DMS153 treated with DMSO at 0.1 percent for 48 hours (cell line): ENCODE measurements around the gene JMJD6.
"Not testable (repeated sequence)": the region's sequence is repeated elsewhere in the genome, so short reads cannot be mapped to it uniquely, and the experiment has no call there.

Experiments
- DNase-seq: peaks from one replicate; lab custom pipeline; 2025; ENCODE audit not compliant: unreplicated experiment; lab: John Stamatoyannopoulos, UW

JMJD6 gene

DNA sequence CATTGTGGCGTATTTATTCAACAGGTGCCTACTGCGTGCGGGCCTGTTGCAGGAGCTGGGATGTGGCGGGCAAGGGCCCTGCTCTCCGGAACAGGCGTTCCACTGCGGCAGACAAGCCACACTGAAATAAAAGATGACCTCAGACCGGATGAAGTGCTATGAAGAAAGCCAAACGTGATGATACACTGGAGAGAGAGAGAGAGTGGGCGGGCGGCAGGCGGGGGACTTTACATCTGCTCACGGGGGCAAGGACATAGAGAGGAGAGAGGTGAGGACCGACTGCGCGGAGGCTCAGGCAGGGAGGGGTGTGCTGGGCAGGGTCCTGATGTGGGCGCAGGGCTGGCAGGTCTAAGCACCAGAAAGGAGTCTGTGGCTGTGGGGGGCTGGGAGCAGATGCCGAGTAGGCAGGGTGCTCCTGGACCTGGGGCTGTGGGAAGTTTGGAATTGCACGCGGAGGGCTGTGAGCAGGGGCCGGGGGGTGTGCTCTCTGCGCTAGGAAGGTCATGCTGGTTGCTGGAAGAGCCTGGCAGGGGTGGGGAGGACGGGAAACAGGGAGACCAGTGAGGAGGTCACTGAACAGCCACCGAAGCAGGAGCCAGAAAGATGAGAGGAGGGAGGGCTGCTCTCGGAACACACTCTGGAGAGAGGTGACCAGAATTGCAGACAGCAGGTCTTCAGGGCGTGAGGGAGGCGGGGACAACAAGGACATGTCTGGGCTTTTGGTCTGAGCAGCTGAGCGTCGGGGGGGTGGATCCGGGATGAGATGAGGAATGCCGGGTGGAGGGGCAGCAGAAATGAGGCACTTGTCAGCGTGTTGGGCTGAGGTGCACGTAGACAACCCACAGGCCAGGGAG lies 25.6 kb downstream of the JMJD6 start:
- DNase-seq: peak; percentile 71

DNA sequence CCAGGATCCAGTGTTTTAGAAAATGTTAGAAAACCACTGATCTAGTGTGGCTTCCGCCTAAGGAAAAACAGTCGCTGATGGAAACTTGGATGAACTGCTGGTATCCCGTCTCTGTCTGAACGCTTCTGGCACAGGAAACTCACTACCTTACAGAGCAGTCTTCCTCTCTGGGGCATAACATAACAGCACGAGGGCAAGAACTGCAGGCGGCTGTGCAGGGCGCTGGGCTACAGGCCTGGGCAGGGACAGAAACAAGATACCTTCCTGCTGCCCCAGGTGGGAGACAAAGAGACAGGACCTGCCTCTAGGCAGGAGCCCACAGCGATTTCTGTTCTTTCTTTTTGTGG lies 26.2 kb downstream of the JMJD6 start:
- peak; percentile 71 for DNase-seq

DNA sequence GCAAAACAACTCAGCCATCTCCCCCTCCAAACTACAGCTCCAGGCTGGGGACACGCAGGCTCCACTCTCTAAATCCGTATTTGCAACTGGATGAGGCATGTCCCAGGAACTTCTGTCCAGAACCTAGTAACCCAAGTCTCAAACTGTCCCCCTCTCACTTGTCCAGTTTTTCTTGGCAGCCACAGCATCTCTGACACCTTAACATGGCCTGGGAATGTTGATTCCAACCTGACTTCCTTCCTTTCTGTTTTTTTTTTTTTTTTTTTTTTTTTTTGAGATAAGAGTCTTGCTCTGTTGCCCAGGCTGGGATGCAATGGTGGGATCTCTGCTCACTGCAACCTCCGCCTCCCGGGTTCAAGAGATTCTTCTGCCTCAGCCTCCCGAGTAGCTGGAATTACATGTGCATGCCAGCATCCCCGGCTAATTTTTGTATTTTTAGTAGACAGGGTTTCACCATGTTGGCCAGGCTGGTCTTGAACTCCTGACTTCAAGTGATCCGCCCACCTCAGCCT lies 27.9 kb downstream of the JMJD6 start:
- not testable (repeated sequence) for DNase-seq

DNA sequence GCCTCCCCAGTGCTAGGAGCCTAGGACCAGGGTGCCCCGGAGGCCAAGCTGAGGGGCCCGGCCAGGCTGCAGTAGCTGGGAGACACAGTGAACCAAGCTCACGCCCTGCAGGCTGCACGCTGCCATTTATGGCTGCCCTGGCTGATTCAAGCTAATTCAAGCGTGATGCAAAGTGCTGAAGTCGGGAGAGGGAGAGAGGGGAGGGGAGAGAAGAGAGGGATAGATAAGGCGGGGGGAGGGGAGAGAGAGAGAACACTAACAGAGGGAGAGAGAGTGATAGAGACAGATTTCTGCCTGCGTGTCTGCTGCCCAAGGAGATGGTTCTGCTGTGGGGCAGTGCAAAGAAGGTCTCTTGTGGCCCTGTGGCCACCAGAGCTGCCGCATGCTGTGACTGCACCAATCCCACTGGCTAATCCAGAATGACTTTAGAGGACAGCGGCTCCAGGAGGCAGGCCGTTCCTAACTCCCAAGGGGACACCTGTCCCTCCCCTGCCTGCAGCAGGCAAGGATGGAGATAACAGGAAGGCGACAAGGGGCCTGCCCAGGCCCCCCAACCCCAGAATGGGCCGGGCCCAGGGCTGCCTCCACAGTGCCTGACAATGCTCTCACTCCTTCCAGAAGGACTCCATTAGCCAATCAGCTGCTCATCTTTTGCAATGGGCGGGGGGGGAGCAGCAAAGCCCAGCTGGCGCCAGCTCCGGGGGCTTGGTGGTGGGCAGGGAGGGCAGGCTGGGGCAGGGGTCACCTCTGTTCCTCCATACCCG lies 28.5 kb downstream of the JMJD6 start:
- no peak for DNase-seq

DNA sequence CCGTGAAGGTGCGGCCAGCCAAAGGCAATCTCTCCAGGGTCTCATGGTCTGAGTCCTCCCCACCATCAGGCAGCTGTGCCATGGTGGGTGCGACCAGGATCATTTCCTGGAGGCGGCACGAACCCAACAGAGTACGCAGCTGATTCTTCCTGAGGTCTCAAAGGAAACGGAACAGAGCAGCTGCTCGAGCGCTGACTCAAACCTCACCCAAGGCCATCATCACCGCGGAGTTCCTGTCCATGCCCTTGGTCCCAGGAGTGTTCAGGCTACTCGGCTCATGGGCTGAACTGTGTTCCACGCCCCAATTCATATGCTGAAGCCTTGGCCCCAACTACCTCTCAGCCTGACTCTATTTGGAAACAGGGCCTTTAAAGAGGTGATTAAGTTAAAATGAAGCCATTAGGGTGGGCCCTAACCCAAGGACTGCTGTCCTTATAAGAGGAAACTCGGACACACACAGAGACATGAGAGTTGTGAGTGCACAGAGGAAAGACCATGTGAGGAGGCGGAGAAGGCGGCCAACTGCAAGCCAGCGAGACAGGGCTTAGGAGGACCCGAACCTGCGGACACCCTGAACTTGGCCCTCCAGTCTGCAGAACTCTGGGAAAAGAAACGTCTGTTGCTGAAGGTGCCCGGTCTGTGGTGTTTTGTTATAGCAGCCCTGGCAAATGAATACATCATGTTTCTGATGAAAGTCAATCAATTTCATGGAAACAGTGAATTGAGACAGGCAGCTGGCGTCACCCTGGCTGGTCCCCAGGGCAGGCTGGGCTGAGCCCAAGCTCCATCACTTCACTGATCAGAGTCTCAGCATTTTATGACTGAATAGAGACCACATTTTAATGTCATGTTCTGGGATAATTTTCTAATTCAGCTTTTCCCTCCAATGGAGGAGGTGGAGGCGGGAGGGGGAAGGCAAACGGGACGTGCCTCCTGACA lies 29.4 kb downstream of the JMJD6 start:
- no peak for DNase-seq

DNA sequence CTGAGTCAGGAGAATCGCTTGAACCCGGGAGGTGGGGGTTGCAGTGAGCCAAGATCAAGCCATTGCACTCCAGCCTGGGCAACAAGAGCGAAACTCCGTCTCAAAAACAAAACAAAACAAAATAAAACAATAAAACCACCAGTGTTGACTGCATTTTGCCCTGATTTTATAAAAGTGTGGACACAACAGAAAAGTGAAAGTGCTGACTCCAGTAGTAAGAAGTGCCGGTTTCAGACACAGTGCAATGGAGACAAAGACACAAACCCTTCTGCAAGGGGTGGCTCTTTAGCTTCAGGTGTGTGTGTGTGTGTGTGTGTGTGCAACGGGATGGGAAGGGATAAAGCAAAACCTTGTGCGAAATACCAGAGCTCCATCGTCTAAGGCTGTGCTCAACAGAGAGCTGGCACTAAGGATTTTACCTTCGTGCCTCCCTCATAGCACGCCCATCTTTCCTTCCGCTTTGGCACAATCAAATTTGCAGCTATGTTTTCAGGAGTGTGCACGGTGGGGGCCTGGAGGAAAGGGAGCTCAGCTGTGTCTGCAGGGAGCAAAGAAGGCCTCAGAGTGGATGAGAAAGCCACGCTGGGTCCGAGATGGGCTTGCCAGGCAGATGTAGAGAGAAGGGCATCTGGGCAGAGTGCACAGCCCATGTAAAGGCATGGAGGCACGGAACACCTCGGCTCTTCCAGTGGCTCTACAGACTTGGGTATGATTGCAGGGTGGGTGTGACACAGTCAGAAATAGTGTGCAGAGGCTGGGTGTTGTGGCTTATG lies 31.2 kb downstream of the JMJD6 start:
- DNase-seq: no peak

DNA sequence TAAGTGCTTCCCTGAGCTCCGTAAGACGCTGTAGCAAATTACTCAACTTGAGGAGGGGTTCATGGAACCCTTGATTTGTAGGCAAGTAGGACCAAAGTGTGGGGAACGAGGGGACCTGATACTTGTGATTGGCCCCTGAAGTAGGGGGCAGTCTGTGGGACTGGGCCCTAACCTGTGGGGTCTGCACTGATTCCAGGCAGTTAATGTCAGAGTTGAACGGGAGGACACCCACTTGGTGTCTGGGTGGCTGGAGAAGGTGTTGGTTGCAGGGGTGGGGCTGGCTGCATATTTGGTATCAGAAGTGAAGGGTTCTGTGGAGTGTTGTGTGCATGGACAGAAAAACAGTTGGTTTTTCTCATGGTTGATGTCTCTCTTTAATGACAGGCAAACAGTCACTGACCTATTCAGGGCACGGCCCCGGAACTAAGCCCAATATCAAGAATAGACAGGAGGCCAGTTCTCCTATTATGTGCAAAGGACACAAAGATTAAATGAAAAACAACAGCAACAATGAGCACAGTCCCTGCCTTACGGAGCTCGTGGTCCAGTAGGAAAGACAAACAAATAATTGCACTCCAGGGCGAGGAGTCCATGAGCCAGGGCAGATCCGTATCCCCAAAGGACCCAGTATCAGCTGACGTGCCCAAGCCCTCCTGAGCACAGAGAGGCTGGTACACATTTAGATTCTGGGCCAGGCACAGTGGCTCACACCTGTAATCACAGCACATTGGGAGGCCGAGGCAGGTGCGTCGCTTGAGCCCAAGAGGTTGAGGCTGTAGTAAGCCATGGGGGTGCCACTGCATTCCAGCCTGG lies 34.8 kb downstream of the JMJD6 start:
- DNase-seq: no peak

DNA sequence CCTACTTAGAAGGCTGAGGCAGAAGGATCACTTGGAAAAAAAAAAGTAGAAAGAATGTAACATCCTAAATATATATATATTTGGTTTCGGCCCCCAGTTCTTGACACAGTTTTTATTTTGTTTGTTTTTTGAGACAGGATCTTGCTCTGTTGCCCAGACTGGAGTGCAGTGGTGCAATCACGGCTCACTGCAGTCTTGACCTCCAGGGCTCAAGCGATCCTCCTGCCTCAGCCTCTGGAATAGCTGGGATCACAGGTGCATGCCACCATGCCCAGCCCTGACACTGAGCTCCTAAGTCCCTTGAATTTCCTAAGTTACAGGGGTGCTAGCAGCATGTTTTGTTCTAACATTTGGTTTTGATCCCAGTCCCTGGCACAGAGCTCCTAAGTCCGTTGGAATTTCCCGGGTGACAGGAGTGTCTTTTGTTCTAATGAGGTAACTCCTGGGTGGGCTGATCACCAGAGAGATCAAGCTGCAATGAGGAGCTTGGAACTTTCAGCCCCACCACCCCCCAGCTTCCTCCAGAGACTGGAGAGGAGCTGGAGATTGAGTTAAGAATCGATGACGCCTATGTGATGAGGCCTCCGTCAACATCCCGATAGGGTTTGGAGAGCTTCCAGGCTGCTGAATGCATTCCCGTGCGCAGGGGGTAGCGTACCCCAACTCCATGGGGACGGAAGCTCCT lies 35.7 kb downstream of the JMJD6 start:
- DNase-seq: no peak

DNA sequence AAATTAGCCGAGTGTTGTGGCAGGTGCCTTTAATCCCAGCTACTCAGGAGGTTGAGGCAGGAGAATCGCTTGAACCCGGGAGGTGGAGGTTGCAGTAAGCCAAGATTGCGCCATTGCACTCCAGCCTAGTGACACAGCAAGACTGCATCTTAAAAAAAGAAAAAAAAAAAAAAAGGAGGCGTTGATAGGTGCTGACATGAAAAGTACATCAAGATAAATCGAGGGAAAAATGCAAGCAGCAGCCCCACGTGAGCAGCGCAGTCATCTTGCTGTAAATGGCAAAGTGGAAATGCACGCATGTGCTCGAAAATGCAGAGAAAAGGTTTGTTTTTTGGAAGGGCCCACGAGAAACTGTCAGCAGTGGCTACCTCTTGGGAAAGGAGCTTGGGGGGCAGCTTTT lies 36.5 kb downstream of the JMJD6 start:
- DNase-seq: no peak

DNA sequence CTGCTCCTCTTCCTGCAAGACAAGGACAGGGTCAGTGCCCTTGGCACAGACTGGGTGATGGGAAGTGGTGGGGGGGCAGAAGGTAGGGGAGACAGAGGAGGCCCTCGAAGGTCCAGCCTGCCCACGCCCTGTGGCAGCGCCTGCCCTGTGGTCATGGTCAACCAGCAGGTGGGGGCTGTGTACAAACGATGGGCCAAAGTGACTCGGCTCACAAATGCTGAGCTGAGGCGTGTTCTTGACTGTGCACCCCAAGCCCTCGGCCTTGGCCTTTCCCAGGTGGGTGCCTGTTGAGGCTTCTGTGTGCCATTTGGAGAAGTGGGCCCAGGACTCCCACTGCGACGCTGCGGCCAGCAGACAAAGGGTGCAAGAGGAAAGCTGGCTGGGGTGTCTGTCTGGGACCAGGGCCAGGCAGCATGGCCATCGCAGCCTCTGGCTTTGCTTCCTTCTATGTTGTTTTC lies 38.2 kb downstream of the JMJD6 start:
- no peak for DNase-seq

DNA sequence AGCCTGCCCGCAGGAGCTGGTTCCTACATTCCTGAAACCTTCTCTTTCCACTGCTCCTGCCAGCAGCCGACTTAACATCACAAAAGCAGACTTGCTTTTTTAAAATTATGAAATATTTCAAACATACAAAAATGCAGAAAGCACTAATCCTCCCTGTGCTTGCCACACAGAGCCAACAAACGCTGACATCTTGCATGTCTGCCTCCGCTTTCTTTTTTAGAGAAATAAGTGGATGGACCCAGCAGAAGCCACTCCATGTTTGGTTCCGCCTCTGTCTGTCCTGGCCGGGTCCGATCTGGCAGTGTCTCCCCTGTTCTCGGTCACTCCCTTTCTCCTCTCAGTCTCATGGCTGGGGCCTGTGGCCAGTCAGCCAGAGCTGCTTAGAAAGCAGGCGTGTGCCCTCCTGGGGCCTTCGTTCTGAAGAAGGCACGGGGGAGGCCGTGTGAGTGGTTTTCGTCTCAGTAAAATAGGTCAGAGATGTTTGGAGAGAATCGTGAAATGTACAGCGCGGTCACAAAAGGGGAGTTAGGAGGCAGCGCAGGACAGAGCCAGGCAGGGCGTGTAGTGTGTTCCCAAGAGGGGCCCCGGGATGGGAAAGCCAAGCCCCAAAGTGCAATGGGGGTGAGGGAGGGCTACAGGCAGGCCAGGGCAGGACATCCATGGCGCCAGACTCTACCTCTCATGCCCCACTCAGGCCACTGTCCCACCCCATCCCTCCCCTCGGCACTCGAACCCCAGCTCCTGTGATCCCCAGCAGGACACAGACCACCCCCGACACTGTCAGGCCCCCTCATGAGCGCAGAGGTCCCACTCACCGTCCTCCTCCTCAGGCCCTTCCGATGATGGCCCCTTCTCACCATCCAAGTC lies 38.9 kb downstream of the JMJD6 start:
- DNase-seq: no peak

DNA sequence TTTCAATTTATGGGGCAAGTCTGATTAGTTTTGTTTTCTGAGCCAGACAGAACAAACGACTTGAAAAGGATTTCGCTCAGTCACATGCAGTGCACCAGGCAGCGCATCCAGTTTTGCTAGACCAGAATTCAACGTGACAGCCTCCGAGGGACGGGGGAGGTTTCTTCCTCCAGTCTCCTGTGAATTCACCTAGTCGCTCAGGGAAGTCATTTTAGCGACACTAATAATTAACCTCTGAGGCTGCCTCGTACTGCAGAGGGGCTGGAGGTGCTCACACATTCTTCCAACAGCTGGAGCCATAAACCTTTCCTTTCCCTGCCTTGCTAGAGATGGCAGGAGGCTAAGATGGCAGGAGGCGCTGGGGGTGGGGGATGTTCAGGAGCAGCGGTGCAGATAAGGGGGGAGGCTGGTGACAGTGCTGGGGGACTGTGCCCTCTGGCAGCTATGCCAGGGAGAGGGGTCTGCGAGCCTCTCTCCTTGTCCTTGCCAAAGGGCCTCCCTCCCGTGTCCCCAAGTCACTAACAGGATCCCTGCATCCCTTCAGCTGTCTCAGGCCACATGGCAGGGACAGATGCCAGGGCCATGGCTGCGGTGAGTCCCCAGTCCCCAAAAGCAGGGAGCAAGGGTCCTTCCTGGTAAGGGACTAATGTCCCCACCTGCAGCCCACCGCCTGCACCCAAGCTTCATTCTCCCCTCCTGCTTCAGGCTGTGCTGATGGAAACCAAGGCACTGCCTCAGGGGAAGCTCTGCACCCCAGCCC lies 39.7 kb downstream of the JMJD6 start:
- no peak for DNase-seq

DNA sequence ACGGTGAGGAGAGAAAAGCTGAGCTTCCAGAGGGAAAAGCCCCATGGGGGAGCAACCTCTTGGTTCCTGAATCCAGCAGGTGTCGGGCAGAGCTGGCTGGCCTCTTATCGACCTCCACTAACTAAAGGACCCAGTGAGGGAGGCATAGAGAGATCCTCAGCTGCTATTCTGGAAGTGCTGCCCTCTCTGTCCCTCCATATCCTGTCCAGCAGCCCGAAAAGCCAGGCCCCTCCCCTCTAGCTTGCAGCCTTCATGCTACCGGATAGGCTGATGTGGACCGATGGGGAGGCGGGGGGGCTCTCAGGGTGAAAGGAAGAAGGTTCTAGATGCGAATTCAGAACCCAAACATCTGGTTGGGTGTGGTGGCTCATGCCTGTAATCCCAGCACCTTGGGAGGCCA lies 40.6 kb downstream of the JMJD6 start:
- DNase-seq: no peak

DNA sequence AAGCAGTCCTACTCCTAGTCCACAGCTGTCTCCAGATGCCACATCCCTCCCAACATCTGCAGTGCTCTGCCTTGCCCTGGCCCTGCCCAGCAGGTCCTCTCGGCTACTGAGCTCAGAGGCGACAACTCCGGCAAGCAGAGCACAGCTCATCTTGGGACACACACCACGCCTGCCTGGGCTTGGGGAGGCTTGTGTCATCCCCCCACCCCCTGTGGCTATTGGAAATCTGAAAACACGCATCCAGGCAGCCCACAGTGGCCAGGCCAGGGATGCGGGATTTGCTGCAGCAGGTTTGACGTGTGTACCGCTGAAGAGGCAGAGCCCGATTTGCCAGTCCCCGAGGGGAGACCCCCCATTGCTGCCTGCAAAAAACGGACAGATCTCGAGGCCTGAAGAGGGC lies 41.0 kb downstream of the JMJD6 start:
- no peak for DNase-seq

DNA sequence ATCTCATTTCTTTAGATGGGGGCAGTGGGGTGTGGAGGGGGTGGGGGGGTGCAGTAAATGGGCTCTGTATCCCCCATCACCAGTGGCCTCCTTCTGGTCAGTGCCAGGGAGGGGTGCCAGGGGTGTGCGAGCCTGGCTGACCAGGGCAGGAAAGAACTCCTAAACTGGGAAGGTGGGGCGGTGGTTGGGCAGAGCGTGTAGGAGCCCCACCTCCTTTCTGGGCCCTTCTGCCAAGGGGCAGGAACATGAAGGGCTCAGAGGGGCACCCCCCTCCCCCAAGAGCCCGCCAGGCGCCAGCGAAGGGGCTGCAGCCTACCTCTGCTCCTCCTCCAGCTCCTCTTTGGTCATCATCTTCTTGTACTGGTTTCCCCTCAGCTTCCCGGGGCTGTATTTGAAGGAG lies 41.6 kb downstream of the JMJD6 start:
- DNase-seq: no peak

DNA sequence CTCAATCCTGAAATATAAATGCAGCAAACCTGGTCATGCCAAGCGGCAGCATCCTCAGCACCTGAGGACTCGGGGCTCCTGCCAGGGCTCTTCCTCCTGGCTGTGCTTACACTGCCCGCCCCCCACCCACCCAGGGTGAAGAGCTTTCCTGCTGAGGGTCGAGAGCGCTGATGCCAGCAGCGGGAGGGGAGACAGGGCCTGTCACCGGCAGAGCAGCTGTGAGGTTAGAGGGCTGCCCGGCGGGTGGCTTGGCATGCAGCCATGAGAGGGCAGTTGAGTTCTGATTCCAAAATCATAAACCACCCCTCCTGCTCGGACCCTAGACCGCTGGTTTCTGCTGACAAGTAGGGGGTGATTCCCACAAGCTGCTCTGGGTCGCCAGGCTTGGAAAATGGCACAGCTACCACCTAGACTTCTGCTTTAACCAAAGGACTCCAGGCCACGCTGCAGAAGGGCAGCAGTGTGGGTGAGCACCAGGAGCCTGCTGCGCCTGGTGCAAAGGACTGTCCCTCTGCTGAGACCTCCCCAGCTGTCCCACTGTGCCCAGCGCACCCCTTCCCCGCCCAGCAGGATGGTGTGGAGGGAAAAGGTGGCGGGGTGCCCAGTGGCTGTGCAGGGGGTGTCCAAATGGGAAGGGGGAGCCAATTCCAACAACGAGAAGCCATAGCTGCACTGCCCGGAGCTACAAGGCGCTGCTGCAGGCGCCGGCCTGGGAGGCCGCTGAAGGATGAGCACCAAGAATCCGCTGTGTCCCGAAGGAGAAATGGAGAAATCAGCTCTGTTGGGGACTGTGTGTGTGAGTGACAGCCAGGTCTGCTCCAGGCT lies 42.3 kb downstream of the JMJD6 start:
- DNase-seq: no peak
